IMR-90 (cell line): ENCODE data around the gene HYKK. TPM values are rescaled to one million over a fixed set of nuclear protein-coding genes. Genes with fewer than 3 reads are reported as not detected.

Experiments
- ATAC-seq: fragments of 200-7000 bp; cut with Tn5 transposase; 2 replicates; pipeline ENCODE4 v1.9.1; 2020; ENCODE audit warnings: low read depth, mild to moderate bottlenecking, moderate library complexity
- BruUV-seq: library from RNA; stranded (reverse); fragments of 400-500 nt; replicated peaks from 2 replicates; lab custom pipeline; 2021; lab: Mats Ljungman, UMichigan
- CTCF ChIA-PET: fragments of 300-600 bp; formaldehyde crosslinking; extraction: SDS; loops from one replicate; lab custom pipeline; 2021; ENCODE audit warnings: antibody characterized with exemption; lab: Yijun Ruan, JAX
- POLR2A ChIA-PET: fragments of 300-600 bp; sonication (Branson Sonifier 250); formaldehyde crosslinking; loops from one replicate; lab custom pipeline; 2022; ENCODE audit warnings: antibody characterized with exemption; ENCODE audit not compliant: unreplicated experiment; lab: Charles Lee
- DNase-seq: peaks from one replicate; pipeline ENCODE4 v3.0.0; 2013
- H2AFZ ChIP-seq: replicated peaks from 2 replicates; pipeline ENCODE3; 2013; ENCODE audit warnings: low read length, mild to moderate bottlenecking; ENCODE audit not compliant: poor library complexity
- H2AK5ac ChIP-seq: 2 replicates; pipeline ENCODE4 v1.6.1; 2013; ENCODE audit warnings: low read depth, low read length, inconsistent platforms
- H2AK9ac ChIP-seq: replicated peaks from 2 replicates; pipeline ENCODE3; 2013; ENCODE audit warnings: mild to moderate bottlenecking, low read depth, low read length, moderate library complexity; ENCODE audit not compliant: poor library complexity
- H2BK120ac ChIP-seq: 2 replicates; pipeline ENCODE4 v1.6.1; 2013; ENCODE audit warnings: low read depth, low read length, inconsistent platforms
- H2BK15ac ChIP-seq: 3 replicates; pipeline ENCODE4 v1.6.1; 2013; ENCODE audit warnings: low read depth, low read length, inconsistent platforms
- H2BK20ac ChIP-seq: 2 replicates; pipeline ENCODE4 v1.6.1; 2013; ENCODE audit warnings: low read depth, mild to moderate bottlenecking, inconsistent platforms, low read length, moderate library complexity
- H2BK5ac ChIP-seq: 2 replicates; pipeline ENCODE4 v1.6.1; 2013; ENCODE audit warnings: mild to moderate bottlenecking, low read depth, low read length, inconsistent platforms; ENCODE audit not compliant: poor library complexity, severe bottlenecking
- H3K14ac ChIP-seq: replicated peaks from 2 replicates; pipeline ENCODE4 v1.6.1; 2013; ENCODE audit warnings: low read depth, low read length, inconsistent platforms
- H3K18ac ChIP-seq: 2 replicates; pipeline ENCODE4 v1.6.1; 2013; ENCODE audit warnings: low read depth, low read length, control low read depth
- H3K23ac ChIP-seq: 2 replicates; pipeline ENCODE4 v1.6.1; 2013; ENCODE audit warnings: low read depth, low read length, inconsistent platforms
- H3K27ac ChIP-seq: 2 replicates; pipeline ENCODE4 v1.5.1; 2013; ENCODE audit warnings: mild to moderate bottlenecking, control low read depth, low read length; ENCODE audit not compliant: insufficient read depth
- H3K27me3 ChIP-seq: 2 replicates; pipeline ENCODE4 v1.6.1; 2013; ENCODE audit warnings: low read length; ENCODE audit not compliant: control insufficient read depth, insufficient read depth
- H3K36me3 ChIP-seq: 2 replicates; pipeline ENCODE4 v1.6.1; 2013; ENCODE audit warnings: low read length, mixed read lengths; ENCODE audit not compliant: control insufficient read depth, insufficient read depth
- H3K4ac ChIP-seq: 2 replicates; pipeline ENCODE4 v1.6.1; 2013; ENCODE audit warnings: low read depth, low read length, inconsistent platforms
- H3K4me1 ChIP-seq: 2 replicates; pipeline ENCODE4 v1.6.1; 2013; ENCODE audit warnings: low read length, mixed read lengths; ENCODE audit not compliant: control insufficient read depth, insufficient read depth
- H3K4me2 ChIP-seq: 2 replicates; pipeline ENCODE4 v1.6.1; 2013; ENCODE audit warnings: low read depth, mild to moderate bottlenecking, control low read depth, low read length, moderate library complexity
- H3K4me3 ChIP-seq: 2 replicates; pipeline ENCODE4 v1.5.1; 2013; ENCODE audit warnings: low read depth, mild to moderate bottlenecking, control low read depth, low read length, moderate library complexity; ENCODE audit not compliant: insufficient read depth
- H3K56ac ChIP-seq: 2 replicates; pipeline ENCODE4 v1.6.1; 2013; ENCODE audit warnings: low read length, inconsistent platforms; ENCODE audit not compliant: insufficient read depth; ENCODE audit errors: extremely low read depth
- H3K79me1 ChIP-seq, 2 experiments: 2 replicates each; pipeline ENCODE4 v1.6.1; 2013; ENCODE audit warnings: low read length in 2 of 2, inconsistent platforms in 1 of 2, low read depth in 1 of 2
- H3K9ac ChIP-seq: 2 replicates; pipeline ENCODE4 v1.6.1; 2013; ENCODE audit warnings: low read depth, low read length, control low read depth
- H3K9me1 ChIP-seq: 2 replicates; pipeline ENCODE4 v1.6.1; 2013; ENCODE audit warnings: low read length, inconsistent platforms; ENCODE audit not compliant: insufficient read depth
- H3K9me3 ChIP-seq: 2 replicates; pipeline ENCODE4 v1.6.1; 2013; ENCODE audit warnings: low read length; ENCODE audit not compliant: control insufficient read depth, insufficient read depth
- H4K20me1 ChIP-seq: 2 replicates; pipeline ENCODE4 v1.6.1; 2013; ENCODE audit warnings: low read length, inconsistent platforms; ENCODE audit not compliant: insufficient read depth
- H4K5ac ChIP-seq: 2 replicates; pipeline ENCODE4 v1.6.1; 2013; ENCODE audit warnings: mild to moderate bottlenecking, low read depth, low read length, control low read depth
- H4K8ac ChIP-seq, 2 experiments: 2 replicates each; pipeline ENCODE4 v1.6.1; 2013; ENCODE audit warnings: low read depth in 2 of 2, low read length in 2 of 2, control low read depth in 1 of 2, inconsistent platforms in 1 of 2
- H4K91ac ChIP-seq: 2 replicates; pipeline ENCODE4 v1.6.1; 2013; ENCODE audit warnings: low read depth, low read length, inconsistent platforms; ENCODE audit not compliant: insufficient read depth
- CEBPB ChIP-seq: IDR thresholded peaks from 2 replicates; pipeline ENCODE4 v1.6.1; 2012; ENCODE audit warnings: low read depth, low read length, improper control_type of control experiment
- CHD1 ChIP-seq: IDR thresholded peaks from 2 replicates; pipeline ENCODE4 v1.6.1; 2012; ENCODE audit warnings: low read depth, low read length, improper control_type of control experiment
- FOS ChIP-seq: fragments of 150-350 bp; IDR thresholded peaks from 2 replicates; pipeline ENCODE4 v1.6.1; 2016; ENCODE audit warnings: low read depth, low read length
- MAFK ChIP-seq: IDR thresholded peaks from 2 replicates; pipeline ENCODE4 v1.6.1; 2012; ENCODE audit warnings: low read depth, low read length, improper control_type of control experiment
- MXI1 ChIP-seq: IDR thresholded peaks from 2 replicates; pipeline ENCODE4 v1.6.1; 2012; ENCODE audit warnings: low read depth, mild to moderate bottlenecking, low read length, moderate library complexity, borderline replicate concordance
- NFE2L2 ChIP-seq: fragments of 150-350 bp; IDR thresholded peaks from 2 replicates; pipeline ENCODE4 v1.6.1; 2016; ENCODE audit warnings: low read depth, mild to moderate bottlenecking, low read length
- POLR2A ChIP-seq: IDR thresholded peaks from 2 replicates; pipeline ENCODE4 v1.6.1; 2012; ENCODE audit warnings: mild to moderate bottlenecking, low read depth, low read length
- RCOR1 ChIP-seq: IDR thresholded peaks from 2 replicates; pipeline ENCODE4 v1.6.1; 2012; ENCODE audit warnings: mild to moderate bottlenecking, low read length, improper control_type of control experiment; ENCODE audit not compliant: insufficient replicate concordance
- RFX5 ChIP-seq: IDR thresholded peaks from 2 replicates; pipeline ENCODE4 v1.8.0; 2012; ENCODE audit warnings: low read depth, mild to moderate bottlenecking, low read length, moderate library complexity
- USF2 ChIP-seq: fragments of 150-350 bp; IDR thresholded peaks from 2 replicates; pipeline ENCODE4 v1.6.1; 2017; ENCODE audit warnings: mild to moderate bottlenecking, antibody characterized with exemption, low read length, low read depth
- WGBS, 2 experiments: methylation state at CpG; one replicate each; pipeline versions ENCODE4 v1.1.5 to v1.1.7; 2013; ENCODE audit warnings: missing lambda C conversion rate in 2 of 2; ENCODE audit not compliant: insufficient read length in 1 of 2; ENCODE audit errors: extremely low coverage in 2 of 2; 5-methylcytosine and 5-hydroxymethylcytosine counted together
- dilution Hi-C: fragments of 300-500 bp; cut with HindIII; formaldehyde crosslinking; loops from one replicate; pipeline ENCODE4 v1.14.3; 2018; ENCODE audit warnings: low sequenced_read_pairs; ENCODE audit not compliant: unreplicated experiment
- in situ Hi-C: fragments of 300-500 bp; cut with MboI; formaldehyde crosslinking; loops from 3 replicates; pipeline ENCODE4 v1.14.3; 2019; ENCODE audit warnings: low sequenced_read_pairs, inconsistent platforms, mixed read lengths
- intact Hi-C: fragments of 100-400 bp; cut with micrococcal nuclease; formaldehyde crosslinking; loops from 2 replicates; pipeline ENCODE4 v1.10.0; 2022
- polyA plus RNA-seq, 3 experiments: library from polyadenylated mRNA; depleted of rRNA; stranded (reverse); fragments of >200 nt; gene quantifications; 2 replicates each; pipeline ENCODE4 v1.2.3, GENCODE V29; 2012; ENCODE audit warnings: low replicate concordance in 1 of 3
- total RNA-seq: library from RNA; depleted of rRNA; stranded (reverse); fragments of >200 nt; gene quantifications from 2 replicates; pipeline ENCODE4 v1.2.3, GENCODE V29; 2012
- TF ChIP-seq, protein P1 (sequence below): conservative IDR thresholded peaks from 2 replicates; pipeline ENCODE4 v1.5.1; 2012; ENCODE audit warnings: mild to moderate bottlenecking, low read depth, low read length, improper control_type of control experiment

Gene HYKK
- total and polyA plus RNA-seq, 2 of the 4 experiments (the other 2 are of a cell fraction), result 3.8 to 5.6 TPM

DNA sequence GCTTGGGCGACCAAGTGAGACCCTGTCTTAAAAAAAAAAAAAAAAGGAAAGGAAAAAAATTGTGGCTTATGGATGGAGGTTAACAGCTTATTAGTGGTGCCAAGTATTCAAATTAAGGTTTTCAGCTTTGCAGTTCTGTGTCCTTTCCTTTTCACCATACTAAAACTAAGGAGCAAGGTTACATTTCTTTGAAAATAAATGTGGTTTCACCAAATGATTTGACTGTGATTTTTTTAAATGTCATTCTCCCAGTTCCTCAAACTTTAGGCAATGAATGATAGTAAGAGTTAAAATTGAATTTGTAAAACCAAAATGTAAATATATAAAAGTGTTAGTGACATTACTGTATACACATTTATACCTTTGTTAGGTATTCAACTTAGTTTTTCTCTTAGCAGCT, 67.6 kb downstream of the HYKK start:
- TF ChIP-seq, protein P1, sequence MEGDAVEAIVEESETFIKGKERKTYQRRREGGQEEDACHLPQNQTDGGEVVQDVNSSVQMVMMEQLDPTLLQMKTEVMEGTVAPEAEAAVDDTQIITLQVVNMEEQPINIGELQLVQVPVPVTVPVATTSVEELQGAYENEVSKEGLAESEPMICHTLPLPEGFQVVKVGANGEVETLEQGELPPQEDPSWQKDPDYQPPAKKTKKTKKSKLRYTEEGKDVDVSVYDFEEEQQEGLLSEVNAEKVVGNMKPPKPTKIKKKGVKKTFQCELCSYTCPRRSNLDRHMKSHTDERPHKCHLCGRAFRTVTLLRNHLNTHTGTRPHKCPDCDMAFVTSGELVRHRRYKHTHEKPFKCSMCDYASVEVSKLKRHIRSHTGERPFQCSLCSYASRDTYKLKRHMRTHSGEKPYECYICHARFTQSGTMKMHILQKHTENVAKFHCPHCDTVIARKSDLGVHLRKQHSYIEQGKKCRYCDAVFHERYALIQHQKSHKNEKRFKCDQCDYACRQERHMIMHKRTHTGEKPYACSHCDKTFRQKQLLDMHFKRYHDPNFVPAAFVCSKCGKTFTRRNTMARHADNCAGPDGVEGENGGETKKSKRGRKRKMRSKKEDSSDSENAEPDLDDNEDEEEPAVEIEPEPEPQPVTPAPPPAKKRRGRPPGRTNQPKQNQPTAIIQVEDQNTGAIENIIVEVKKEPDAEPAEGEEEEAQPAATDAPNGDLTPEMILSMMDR, result no peak
- no peak for TF ChIP-seq FOS
- no peak for TF ChIP-seq MAFK
- TF ChIP-seq MXI1, result no peak
- no peak for TF ChIP-seq POLR2A
- TF ChIP-seq RCOR1, result no peak
- TF ChIP-seq USF2, result no peak
- no peak for TF ChIP-seq RFX5
- no peak for TF ChIP-seq CHD1
- no peak for TF ChIP-seq NFE2L2
- TF ChIP-seq CEBPB, result no peak
- Histone ChIP-seq H3K36me3 (no peaks in the 10 kb centered on the region), H4K8ac (no peak overlapping the region), H3K9ac (no peak overlapping the region), H3K4me2 (no peak overlapping the region), H2BK15ac (no peak overlapping the region), H2AK9ac (no peak overlapping the region), H4K5ac (no peak overlapping the region), H3K79me1 (no peaks in the 10 kb centered on the region), H2AFZ (no peak overlapping the region), H2BK120ac (no peak overlapping the region), H4K91ac (no peak overlapping the region), H3K4me1 (no peaks in the 10 kb centered on the region), H3K9me1 (no peaks in the 10 kb centered on the region), H3K14ac (no peak overlapping the region), H2BK20ac (no peak overlapping the region), H3K27me3 (0 out of 2 replicates have a peak, but pooled peaks cover 1% of the 10 kb centered on the region), H4K20me1 (no peaks in the 10 kb centered on the region), H2BK5ac (no peak overlapping the region), H3K4ac (no peak overlapping the region), H3K27ac (no peak overlapping the region), H3K4me3 (no peak overlapping the region), H3K9me3 (no peaks in the 10 kb centered on the region), H3K56ac (no peak overlapping the region), H3K18ac (no peak overlapping the region), H2AK5ac (no peak overlapping the region), H3K23ac (no peak overlapping the region)
- ChIA-PET CTCF (no interaction called here), POLR2A (no interaction called here)
- no peak for DNase-seq
- 80% methylated on average over 1 of the region's 1 CpG; no CpG with 5 or more reads in 1 of the 2 experiments for WGBS, 2 experiments
- ATAC-seq, result no peak
- intact Hi-C loops (no loop called here), in situ Hi-C loops (no loop called here), dilution Hi-C loops (no loop called here)
- no TSS peak for BruUV-seq
